Effector memory CD4-positive, alpha-beta T cell (primary cell): ENCODE measurements around the gene CHST11.

Experiments
- DNase-seq, 3 donors: peaks; one replicate each; pipeline ENCODE4 v3.0.0-alpha.2; 2020
- H3K27ac ChIP-seq: 2 replicates; pipeline ENCODE4 v1.7.0; 2013; ENCODE audit warnings: mild to moderate bottlenecking, low read length, moderate library complexity; ENCODE audit not compliant: insufficient read depth, poor library complexity, severe bottlenecking
- H3K27me3 ChIP-seq: replicated peaks from 2 replicates; pipeline ENCODE4 v1.7.0; 2013; ENCODE audit warnings: mild to moderate bottlenecking, low read length; ENCODE audit not compliant: insufficient read depth, control insufficient read depth, poor library complexity, severe bottlenecking
- H3K36me3 ChIP-seq: 2 replicates; pipeline ENCODE4 v1.7.0; 2013; ENCODE audit warnings: mild to moderate bottlenecking, low read length, moderate library complexity; ENCODE audit not compliant: control insufficient read depth, insufficient read depth
- H3K4me1 ChIP-seq: 2 replicates; pipeline ENCODE4 v1.7.0; 2013; ENCODE audit warnings: low read length, mild to moderate bottlenecking; ENCODE audit not compliant: control insufficient read depth, insufficient read depth, poor library complexity, severe bottlenecking
- H3K4me3 ChIP-seq: 2 replicates; pipeline ENCODE4 v1.7.0; 2013; ENCODE audit warnings: low read length, low read depth, mild to moderate bottlenecking; ENCODE audit not compliant: insufficient read depth, poor library complexity, severe bottlenecking
- H3K9me3 ChIP-seq: 2 replicates; pipeline ENCODE4 v1.7.0; 2013; ENCODE audit warnings: mild to moderate bottlenecking, low read length, moderate library complexity; ENCODE audit not compliant: control insufficient read depth

Gene CHST11

GRCh38 chr12:104722601-104723534 is 266.1 kb downstream of the CHST11 start:
- Histone ChIP-seq H3K4me1 (peaks cover 24% of the 10 kb centered on the region), H3K27ac (no peak overlapping the region)

GRCh38 chr12:104723895-104724294 is 267.1 kb downstream of the CHST11 start:
- peaks cover 24% of the 10 kb centered on the region for H3K4me1 ChIP-seq
- no peaks in the 10 kb centered on the region for H3K9me3 ChIP-seq

More at GRCh38 chr12:104722601-104723534, 266.1 kb downstream of the CHST11 start:
- Histone ChIP-seq H3K9me3 (no peaks in the 10 kb centered on the region), H3K36me3 (no peaks in the 10 kb centered on the region), H3K27me3 (no peaks in the 10 kb centered on the region), H3K4me3 (no peak overlapping the region)
- no peak for DNase-seq

GRCh38 chr12:104724992-104725585 is 268.3 kb downstream of the CHST11 start:
- no peak overlapping the region for H3K4me3 ChIP-seq
- no peaks in the 10 kb centered on the region for H3K9me3 ChIP-seq
- H3K4me1 ChIP-seq: peaks cover 15% of the 10 kb centered on the region
- no peak for DNase-seq
- no peak overlapping the region for H3K27ac ChIP-seq
- no peaks in the 10 kb centered on the region for H3K27me3 ChIP-seq
- no peaks in the 10 kb centered on the region for H3K36me3 ChIP-seq

More at GRCh38 chr12:104723895-104724294, 267.1 kb downstream of the CHST11 start:
- Histone ChIP-seq H3K4me3 (no peak overlapping the region), H3K36me3 (no peaks in the 10 kb centered on the region), H3K27me3 (no peaks in the 10 kb centered on the region), H3K27ac (no peak overlapping the region)
- DNase-seq: no peak

- Histone ChIP-seq H3K36me3 (no peaks in the 10 kb centered on the region), H3K4me3 (no peak overlapping the region), H3K9me3 (no peaks in the 10 kb centered on the region), H3K4me1 (peaks cover 13% of the 10 kb centered on the region), H3K27ac (no peak overlapping the region), H3K27me3 (no peaks in the 10 kb centered on the region)
- DNase-seq: no peak
Observed at GRCh38 chr12:104725610-104726009, 268.9 kb downstream of the CHST11 start.

GRCh38 chr12:104727726-104728465 is 271.1 kb downstream of the CHST11 start:
- no peak overlapping the region for H3K27ac ChIP-seq
- no peak for DNase-seq
- no peaks in the 10 kb centered on the region for H3K4me1 ChIP-seq
- H3K27me3 ChIP-seq: no peaks in the 10 kb centered on the region
- H3K4me3 ChIP-seq: no peak overlapping the region
- no peaks in the 10 kb centered on the region for H3K9me3 ChIP-seq
- no peaks in the 10 kb centered on the region for H3K36me3 ChIP-seq

- no peak overlapping the region for H3K27ac ChIP-seq
- no peaks in the 10 kb centered on the region for H3K27me3 ChIP-seq
- H3K4me1 ChIP-seq: peaks cover 9% of the 10 kb centered on the region
- DNase-seq: no peak
- no peaks in the 10 kb centered on the region for H3K9me3 ChIP-seq
- H3K36me3 ChIP-seq: no peaks in the 10 kb centered on the region
- no peak overlapping the region for H3K4me3 ChIP-seq
Observed at GRCh38 chr12:104729091-104729490, 272.3 kb downstream of the CHST11 start.

GRCh38 chr12:104729610-104730446 is 273.1 kb downstream of the CHST11 start:
- H3K9me3 ChIP-seq: no peaks in the 10 kb centered on the region
- no peak for DNase-seq
- no peak overlapping the region for H3K4me3 ChIP-seq
- H3K4me1 ChIP-seq: peaks cover 9% of the 10 kb centered on the region
- no peaks in the 10 kb centered on the region for H3K36me3 ChIP-seq
- no peak overlapping the region for H3K27ac ChIP-seq
- no peaks in the 10 kb centered on the region for H3K27me3 ChIP-seq

- H3K36me3 ChIP-seq: no peaks in the 10 kb centered on the region
- H3K4me1 ChIP-seq: peaks cover 9% of the 10 kb centered on the region
- H3K9me3 ChIP-seq: no peaks in the 10 kb centered on the region
- no peak overlapping the region for H3K4me3 ChIP-seq
- no peaks in the 10 kb centered on the region for H3K27me3 ChIP-seq
- no peak for DNase-seq
- H3K27ac ChIP-seq: no peak overlapping the region
Observed at GRCh38 chr12:104730763-104731162, 274.0 kb downstream of the CHST11 start.

GRCh38 chr12:104733717-104734175 is 277.0 kb downstream of the CHST11 start:
- H3K4me3 ChIP-seq: no peak overlapping the region
- no peaks in the 10 kb centered on the region for H3K27me3 ChIP-seq
- no peak for DNase-seq
- H3K27ac ChIP-seq: no peak overlapping the region
- no peaks in the 10 kb centered on the region for H3K9me3 ChIP-seq
- no peaks in the 10 kb centered on the region for H3K36me3 ChIP-seq
- peaks cover 9% of the 10 kb centered on the region for H3K4me1 ChIP-seq
